Coronary artery (tissue), 2 donors: Measurements from ENCODE around the gene KCNIP3.
"Not testable (repeated sequence)": the region's sequence is repeated elsewhere in the genome, so short reads cannot be mapped to it uniquely, and the experiment has no call there.

ENCODE experiments used
- DNase-seq: peaks from one replicate; pipeline ENCODE4 v3.0.0-alpha.2; 2017; ENCODE audit warnings: low spot score
- H3K27ac ChIP-seq, 2 donors: fragments of 200-600 bp; sonication (generic); one replicate each; pipeline ENCODE4 v1.5.1; 2016 to 2019
- H3K4me3 ChIP-seq: fragments of 200-600 bp; sonication (generic); 2 replicates; pipeline ENCODE4 v1.5.1; 2016; ENCODE audit warnings: mild to moderate bottlenecking, moderate library complexity
- TF ChIP-seq, protein P1 (sequence below): fragments of 200-600 bp; sonication (generic); IDR thresholded peaks from one replicate; pipeline ENCODE4 v1.5.1; 2019; ENCODE audit warnings: antibody characterized with exemption

The KCNIP3 gene

GRCh38 chr2:95392320-95392719 lies 95.2 kb downstream of the KCNIP3 start:
- no peak for DNase-seq
- Histone ChIP-seq H3K4me3 (no peak overlapping the region), H3K27ac (no peak overlapping the region)
- TF ChIP-seq, protein P1, sequence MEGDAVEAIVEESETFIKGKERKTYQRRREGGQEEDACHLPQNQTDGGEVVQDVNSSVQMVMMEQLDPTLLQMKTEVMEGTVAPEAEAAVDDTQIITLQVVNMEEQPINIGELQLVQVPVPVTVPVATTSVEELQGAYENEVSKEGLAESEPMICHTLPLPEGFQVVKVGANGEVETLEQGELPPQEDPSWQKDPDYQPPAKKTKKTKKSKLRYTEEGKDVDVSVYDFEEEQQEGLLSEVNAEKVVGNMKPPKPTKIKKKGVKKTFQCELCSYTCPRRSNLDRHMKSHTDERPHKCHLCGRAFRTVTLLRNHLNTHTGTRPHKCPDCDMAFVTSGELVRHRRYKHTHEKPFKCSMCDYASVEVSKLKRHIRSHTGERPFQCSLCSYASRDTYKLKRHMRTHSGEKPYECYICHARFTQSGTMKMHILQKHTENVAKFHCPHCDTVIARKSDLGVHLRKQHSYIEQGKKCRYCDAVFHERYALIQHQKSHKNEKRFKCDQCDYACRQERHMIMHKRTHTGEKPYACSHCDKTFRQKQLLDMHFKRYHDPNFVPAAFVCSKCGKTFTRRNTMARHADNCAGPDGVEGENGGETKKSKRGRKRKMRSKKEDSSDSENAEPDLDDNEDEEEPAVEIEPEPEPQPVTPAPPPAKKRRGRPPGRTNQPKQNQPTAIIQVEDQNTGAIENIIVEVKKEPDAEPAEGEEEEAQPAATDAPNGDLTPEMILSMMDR: no peak

- TF ChIP-seq, protein P1: no peak
- no peak for DNase-seq
- Histone ChIP-seq H3K4me3 (no peak overlapping the region), H3K27ac (no peak overlapping the region)
Observed at GRCh38 chr2:95392730-95393455, 95.7 kb downstream of the KCNIP3 start.

- H3K27ac ChIP-seq: no peak overlapping the region
- peak; percentile 52 for DNase-seq
- H3K4me3 ChIP-seq: no peak overlapping the region
- TF ChIP-seq, protein P1: no peak
Observed at GRCh38 chr2:95393901-95394300, 96.8 kb downstream of the KCNIP3 start.

DNA sequence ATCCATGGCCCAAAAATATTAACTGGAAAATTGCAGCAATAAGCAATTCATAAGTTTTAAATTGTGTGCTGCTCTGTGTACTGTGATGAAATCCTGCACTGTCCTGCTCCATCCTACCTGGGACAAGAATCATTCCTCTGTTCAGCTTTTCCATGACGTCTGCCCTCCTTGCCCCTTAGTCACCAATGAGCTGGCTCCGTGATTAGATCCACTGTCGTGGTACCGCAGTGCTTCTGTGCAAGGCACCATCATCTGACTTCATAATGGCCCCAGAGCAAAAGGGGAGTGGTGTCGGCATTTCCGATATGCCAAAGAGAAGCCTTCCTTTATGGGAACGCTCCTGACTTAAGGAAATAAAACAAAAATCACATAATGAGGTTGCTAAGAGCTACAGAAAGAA lies 101.9 kb downstream of the KCNIP3 start:
- Histone ChIP-seq H3K4me3 (no peak overlapping the region), H3K27ac (no peak overlapping the region)
- no peak for DNase-seq
- TF ChIP-seq, protein P1: no peak

- TF ChIP-seq, protein P1: no peak
- no peak overlapping the region for H3K27ac ChIP-seq
- peak overlapping the region; percentile 86 for H3K4me3 ChIP-seq
- peak; percentile 64 for DNase-seq
Observed at GRCh38 chr2:95401480-95401879, 104.3 kb downstream of the KCNIP3 start.

DNA sequence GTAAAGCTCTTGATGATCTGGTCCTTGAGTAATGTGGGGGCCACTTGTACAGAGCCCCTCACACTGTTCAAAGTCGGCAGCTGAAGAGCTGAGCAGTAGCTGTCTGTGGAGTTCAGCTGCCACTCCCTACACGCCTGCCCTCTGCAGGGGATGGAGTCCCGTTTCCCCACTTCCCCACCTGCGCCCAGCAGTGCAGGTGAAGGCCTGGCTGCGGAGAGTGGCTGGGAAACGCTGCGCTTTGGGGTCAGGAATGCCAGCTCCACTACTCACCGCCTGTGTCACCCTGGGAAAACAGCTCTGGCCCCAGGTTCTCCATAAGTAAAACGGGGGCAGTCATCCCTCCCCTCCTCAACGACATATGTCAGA lies 104.8 kb downstream of the KCNIP3 start:
- peak overlapping the region; percentile 65 to 86 for H3K27ac ChIP-seq
- peak; percentile 67 for DNase-seq
- peak overlapping the region; percentile 86 for H3K4me3 ChIP-seq

DNA sequence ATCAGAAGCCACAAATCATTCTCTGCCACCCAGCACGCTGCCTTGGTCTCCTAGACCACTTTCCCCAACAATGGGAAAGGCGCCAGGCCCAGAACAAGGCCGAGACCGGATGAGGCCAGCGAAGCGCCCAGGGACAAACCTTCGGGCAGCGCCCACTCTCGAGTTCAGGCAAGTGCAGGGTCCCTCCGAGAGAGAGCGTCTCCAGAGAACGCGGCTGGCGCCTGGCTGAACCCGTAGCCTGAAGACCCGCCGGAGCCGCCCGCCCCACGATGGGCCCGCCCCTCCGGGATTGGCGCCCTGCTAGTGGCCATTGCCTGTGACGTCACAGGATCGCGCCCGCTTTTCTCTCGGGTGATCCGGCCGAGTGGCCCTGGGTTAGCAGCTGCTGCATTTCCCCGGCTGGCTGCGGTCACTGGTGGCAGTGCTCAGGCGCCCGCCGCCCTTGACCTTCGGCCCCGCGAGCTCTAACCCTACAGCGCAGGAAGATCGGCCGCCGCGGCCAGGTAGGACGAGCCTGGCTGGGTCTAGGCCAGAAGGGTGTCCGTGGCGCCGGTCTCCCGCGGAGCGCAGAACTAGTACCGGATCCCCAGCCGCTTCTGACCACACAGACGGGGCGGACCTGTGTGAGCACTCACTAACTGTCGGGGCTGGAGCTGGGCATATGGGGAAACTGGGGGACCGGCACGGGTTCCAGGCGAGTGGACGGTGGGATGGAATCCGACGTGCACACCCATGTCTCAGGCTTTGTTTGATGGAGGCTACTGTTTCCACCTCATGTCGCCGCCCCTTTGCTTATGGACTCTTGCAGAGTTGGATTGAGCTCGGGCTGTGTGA lies 105.4 kb downstream of the KCNIP3 start, which contains the start of gene FAHD2A:
TSS of gene FAHD2A (plus strand) at position 339 of the 834 bp plus-strand sequence. CDS start 2,851 bp downstream, outside the sequence.
- H3K4me3 ChIP-seq: peak within 1 kb of the TSS; percentile 86
- DNase-seq: peak; percentile 95
- peak within 1 kb of the TSS; percentile 65 to 86 for H3K27ac ChIP-seq
- TF ChIP-seq, protein P1: no peak

DNA sequence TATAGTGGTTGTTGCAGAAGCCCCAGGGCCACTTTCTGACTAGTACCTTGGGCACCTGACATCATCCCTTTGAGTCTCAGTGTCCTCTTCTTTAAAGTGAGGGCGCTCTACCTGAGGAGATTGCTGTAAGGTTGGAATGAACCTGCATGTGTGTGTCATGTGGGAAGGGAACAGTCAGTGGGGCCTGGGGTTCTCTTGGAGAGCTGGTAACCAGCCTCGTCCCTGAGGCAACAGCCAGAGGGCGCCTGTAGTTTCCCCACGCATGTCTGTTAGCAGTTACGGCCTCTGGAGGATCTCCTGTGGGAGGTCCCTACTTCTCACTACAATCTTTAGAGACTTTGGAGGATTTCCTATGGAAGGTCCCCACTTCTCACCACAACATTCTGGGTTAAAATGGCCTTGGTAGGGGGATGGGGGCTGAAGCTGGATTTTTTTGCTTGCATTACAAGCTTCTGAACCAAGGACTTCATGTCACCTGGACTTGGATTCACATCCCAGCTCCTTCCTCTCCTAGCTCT lies 106.1 kb downstream of the KCNIP3 start:
- peak; percentile 63 for DNase-seq
- Histone ChIP-seq H3K4me3 (peak overlapping the region; percentile 86), H3K27ac (peak overlapping the region; percentile 65 to 86)

DNA sequence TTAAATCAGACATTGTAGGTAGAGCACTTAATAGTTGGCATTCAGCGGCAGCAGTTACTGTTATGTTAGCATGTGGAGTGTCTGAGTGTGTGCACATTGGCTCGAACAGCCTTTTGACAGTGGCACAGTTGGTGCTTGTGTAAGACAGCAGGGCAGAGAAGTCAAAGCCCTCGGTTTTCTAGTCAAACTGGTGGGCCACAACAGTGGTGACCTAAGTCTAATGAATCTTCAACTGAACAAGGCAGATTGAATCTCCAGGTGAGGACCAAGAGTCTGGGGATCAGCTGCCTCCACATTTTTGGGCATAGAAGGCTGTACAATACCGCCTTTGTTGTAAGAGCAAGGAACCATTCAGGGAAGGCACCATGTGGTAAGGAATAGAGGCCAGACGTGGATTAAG lies 106.7 kb downstream of the KCNIP3 start:
- not testable (repeated sequence) for H3K27ac ChIP-seq
- DNase-seq: peak; percentile 55
- peak overlapping the region; percentile 86 for H3K4me3 ChIP-seq

GRCh38 chr2:95404676-95405075 lies 107.5 kb downstream of the KCNIP3 start:
- not testable (repeated sequence) for H3K27ac ChIP-seq, DNase-seq

DNA sequence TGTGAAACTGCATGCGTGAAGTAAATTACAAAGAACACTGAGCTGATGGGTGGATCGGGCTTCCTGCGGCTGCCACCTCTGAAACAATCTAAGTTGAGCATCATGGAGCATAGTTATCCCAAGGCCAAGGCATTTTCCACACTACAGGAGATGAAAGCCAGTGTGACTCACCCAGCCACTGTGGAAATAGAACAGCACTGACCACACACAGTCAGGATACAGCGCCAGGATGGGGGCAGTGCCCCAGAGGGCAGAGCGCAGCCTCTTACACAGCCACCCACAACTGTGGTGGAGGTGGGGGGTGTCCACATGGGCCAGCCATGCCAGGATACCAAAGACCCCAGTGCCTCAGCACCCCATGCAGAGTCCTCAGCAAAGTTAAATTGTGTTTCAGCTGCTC lies 114.1 kb downstream of the KCNIP3 start:
- not testable (repeated sequence) for H3K27ac ChIP-seq, H3K4me3 ChIP-seq
- DNase-seq: peak; percentile 36

More at GRCh38 chr2:95404676-95405075, 107.5 kb downstream of the KCNIP3 start:
- H3K4me3 ChIP-seq: not testable (repeated sequence)
